ENCODE data around the gene IRF1.

The IRF1 gene

DNA sequence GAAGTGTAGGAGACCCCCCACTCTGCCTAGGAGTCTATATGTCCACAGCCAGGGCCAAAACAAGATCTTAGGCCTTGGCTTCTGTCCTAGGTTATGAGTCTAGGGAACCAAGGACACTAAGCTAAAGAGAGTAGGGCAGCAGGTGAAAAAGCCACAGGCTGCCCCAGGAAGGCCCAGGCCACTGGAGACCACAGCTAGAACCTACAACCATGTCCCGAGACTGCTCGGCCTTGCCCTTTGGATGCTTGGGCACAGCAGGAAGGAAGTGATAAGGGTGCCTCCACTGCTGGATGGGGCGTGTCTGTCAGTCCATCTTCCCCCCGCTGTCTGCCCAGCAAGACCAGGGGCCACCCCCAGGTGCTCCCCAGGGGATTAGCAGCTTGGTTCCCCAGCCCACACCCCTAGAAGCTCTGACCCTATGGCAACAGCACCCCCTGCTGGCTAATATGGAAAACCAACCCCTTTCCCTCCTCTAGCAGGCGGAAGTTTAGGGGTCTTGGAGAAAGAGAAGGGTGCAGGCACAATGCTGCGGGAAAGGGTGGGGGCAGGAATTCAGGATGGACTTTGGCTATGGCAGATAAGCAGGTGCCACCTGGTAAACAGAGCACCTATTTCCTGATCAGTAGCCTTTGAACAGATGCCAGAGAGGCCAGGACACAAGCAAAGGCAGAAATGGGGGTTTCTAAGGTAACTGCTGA is 10.5 kb upstream of the IRF1 start:
- DNase-seq (ENCODE audit: low spot score), result peak; percentile 58

DNA sequence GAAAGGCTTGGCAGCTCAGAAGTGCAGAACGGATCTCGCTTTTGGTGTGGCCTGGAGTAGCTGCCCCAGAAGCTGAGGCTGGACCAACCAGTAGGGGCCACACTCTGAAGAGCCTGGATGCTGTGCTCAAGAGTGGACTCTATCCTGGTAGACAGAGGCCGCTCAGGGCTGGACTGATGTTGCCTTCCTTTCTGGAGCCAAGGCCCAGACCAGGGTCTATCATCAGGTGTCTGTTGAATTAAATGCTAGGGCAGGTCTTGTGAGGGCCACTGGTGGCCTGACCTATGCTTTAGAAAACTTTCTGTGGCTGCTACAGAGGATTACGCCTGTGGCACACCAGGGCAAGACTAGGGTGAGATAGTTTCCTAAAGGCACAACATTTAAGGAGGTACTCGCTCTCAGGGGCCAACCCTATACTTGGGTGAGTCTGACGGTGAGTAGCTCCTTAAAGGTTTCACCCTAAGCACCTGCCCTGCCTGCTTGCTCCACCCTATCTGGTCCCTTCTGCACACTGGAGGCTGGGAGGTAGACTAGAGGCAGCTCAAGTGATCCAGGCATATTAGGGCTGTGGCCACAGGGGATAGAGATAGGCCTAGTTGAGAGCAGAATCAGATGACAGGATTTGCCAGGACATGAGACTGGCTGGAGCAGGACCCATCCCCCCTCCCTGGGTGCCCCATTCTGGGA is 9.8 kb upstream of the IRF1 start:
- no peak for DNase-seq (ENCODE audit: low spot score)

DNA sequence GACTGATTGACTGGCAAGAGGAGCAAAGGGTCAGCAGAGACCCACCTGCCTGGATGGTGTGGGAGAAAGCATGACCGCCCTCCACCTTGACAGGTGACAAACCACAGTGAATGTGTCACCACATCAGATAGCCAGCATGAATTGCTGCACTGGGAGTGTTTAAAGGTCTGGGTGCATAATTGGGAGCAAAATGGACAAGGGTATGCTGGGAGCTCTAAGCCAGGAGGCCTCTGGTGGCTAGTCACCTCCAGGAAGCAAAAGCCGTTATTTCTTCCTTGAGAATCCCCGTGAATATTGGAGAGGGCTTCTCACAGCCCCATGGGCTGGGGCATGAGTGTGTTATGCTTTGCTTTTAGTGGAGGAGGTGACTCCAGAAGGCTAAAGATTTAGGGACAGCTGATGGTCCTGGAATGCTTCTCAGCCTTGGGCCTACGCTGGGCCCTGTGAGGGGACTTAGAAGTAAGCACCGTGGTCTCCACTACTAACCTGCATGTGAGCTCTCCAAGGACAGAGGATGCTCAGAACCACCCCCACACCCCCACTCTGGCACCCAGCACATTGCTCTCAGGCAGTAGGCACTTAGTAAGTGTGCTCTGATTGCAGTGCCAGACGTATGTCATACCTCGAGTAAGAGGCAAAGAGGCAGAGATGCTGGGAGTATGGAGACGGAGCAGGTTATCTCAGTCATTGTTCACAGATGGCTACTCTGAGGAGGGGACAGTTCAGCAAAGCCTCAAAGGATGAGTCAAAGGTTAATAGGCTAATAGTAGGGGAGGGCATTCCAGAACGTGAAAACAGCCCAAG is 9.1 kb upstream of the IRF1 start:
- DNase-seq (ENCODE audit: low spot score), result no peak

DNA sequence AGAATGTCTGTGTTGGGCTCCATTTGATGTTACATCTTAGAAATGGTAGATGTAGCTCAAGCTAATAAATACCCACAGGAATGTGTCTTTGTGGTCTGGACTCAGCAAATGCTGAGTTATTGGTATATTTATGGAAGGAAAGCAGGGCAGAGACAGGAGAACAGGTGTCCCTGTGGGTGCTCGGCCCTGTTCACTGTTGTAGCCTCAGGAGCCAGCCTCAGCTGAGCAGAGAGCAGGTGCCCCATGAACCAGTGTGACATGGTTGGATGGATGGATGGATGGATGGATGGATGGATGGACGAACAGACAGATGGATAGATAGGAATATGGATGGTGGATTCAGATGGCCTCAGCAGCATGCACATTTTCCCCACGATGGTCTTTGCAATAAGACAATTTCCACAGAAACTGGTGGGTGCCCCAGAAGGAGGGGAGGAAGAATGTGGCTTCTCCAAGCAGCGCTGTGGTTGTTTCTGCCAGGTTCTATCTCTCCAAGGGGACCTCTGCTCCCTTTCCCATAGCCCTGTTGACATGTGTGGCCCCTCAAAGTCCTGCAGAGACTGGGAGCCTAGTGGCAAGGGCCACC is 8.2 kb upstream of the IRF1 start:
- no peak for DNase-seq (ENCODE audit: low spot score)

DNA sequence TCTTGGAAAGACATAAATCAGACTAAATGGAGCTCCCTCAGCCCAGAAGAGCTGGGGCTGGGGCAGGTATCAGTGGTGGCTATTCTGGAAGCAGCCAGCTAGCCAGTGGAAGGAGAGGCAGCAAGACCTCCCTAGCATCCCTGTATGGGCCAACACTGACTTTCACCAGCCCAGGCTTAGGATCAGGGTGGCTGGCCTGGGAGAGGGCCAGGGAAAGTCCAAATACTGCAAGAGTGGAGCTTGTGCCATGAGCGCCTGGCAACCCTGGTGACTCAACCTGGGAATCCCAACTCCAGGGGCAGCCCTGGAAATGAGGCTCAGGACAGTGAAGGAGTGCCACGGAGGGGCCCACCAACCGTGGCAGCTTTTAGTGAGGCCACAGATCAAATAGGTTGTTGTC is 7.6 kb upstream of the IRF1 start:
- DNase-seq (ENCODE audit: low spot score), result peak; percentile 20

DNA sequence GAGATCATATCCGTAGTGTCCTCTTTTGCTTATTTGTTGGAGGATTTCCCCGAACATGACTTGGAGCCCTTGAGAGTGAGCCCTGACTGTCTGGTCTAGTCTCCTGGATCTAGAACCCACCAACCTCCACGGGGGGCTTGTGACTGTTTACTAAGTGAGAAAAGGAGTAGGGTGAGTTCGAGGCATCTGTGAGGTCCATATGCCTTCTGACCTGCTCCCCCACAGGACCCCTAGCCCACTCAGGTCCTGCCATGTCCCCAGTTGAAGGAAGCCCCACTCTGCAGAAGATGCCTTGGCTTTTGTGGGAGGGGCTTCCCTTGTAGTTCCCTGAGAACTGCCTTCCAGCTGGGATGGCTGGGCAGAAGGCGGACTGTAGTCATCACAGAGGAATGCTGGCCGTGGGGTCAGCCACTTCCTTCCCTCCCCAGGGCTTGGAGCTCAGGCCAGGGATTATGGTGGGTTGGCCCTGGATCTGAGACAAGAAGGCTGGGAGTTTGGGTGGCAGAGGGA is 7.0 kb upstream of the IRF1 start:
- peak; percentile 84 for DNase-seq (ENCODE audit: low spot score)

DNA sequence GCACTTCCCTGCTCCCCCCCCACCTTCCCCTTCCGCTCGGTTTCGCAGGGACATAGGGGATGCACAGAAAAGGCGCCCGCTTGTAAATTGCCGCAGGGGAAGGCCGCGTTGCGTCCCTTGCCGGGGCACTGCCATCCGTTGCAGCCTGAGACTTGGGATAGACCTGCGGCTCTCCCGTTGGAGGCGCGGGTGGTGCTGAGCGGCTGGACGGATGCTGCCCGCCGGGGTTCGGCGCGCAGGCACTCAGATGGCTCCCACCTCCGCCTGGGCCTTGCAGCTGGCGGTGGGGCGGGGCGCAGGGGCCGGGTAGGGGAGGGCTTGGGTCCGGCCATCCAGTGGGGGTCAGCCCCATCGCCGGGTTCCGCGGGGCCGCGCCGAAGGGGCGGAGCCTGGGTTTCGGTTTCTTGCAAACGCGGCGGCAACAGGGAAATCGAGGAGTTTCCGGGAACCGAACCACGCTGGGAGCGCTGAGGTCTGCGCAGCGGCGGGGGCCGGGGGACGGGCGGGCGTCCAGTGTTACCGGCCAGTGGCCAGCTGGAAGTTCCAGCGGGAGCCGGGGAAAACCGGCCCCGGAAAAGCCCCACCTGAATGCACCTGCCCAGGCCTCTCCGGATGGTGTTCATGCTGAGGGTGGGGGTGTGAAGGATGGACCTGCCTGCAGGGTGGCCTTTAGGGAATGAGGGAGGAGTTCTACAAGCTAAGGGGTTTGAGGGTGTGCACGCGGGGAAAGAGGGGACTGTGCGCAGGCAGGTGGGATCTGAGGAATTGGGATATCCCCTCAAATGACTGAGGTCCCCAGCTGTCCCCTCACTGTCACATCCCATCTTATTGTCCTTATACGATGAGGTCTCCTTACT is 6.3 kb upstream of the IRF1 start:
- peak; percentile 86 for DNase-seq (ENCODE audit: low spot score)

DNA sequence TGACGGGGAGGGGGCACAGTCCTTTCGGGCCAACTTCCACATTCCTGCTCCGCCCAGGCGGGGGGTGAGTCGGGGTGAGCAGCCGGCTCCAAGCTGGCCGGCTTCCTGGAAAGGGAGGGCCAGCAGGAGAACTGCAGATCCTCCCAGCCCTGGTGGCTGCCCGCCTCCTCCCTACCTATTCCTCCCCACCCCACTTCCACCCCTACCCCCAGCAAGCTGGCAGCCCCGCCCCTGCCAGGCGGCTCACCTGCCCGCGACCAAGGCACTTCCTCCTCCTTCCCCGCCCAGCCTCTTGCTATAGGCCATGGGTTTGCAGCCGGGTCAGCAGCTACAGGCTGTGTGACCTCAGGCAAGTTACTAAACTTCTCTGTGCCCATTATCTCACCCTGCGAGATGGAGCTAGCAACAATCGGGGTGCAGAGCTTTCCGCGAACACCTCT is 5.6 kb upstream of the IRF1 start:
- peak; percentile 98 for DNase-seq (ENCODE audit: low spot score)

DNA sequence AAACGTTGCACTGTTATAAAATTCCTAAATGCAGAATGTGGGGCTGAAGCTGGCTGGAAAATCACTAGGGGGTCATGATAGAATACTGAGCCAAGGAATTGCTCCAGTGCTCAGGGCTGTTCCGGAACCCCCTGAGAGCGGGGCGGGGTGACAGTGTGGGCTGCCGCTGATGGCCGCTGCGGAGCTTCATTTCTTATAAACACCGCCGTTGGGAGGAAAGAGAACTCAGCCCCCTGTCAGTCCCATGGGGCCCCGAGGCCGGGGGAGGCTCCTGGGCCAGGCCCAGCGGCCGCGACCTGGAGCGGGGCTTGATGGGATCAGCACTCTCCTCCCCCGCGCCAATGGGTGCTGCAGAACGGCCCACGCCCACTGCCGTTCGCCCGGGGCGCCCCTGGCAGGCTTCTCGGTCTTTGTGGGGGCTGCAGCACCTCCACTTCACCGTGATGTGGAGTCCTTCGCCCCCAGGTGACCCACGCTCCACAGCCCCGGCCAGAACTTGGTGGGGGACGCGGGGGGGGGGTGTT is 5.2 kb upstream of the IRF1 start:
- DNase-seq (ENCODE audit: low spot score), result peak; percentile 81

DNA sequence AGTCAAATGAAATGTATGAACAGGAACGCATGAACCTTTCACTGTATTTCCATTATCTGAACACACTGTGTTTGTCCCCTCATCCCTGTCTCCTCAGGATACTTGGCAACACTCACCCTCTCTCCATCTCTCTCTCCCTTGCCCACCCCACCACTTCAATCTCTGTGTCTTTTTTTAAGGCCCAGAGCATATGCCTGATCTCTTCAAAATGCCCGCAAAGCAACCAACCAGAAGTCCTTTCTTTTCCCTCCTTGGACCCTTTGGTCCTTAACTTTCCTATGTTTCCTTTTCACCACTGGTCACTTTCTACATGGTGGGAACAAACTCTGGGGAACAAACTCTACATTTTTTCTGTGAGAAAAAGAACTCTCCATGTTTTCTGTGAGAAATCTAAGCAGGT is 3.2 kb upstream of the IRF1 start:
- DNase-seq (ENCODE audit: low spot score), result no peak

DNA sequence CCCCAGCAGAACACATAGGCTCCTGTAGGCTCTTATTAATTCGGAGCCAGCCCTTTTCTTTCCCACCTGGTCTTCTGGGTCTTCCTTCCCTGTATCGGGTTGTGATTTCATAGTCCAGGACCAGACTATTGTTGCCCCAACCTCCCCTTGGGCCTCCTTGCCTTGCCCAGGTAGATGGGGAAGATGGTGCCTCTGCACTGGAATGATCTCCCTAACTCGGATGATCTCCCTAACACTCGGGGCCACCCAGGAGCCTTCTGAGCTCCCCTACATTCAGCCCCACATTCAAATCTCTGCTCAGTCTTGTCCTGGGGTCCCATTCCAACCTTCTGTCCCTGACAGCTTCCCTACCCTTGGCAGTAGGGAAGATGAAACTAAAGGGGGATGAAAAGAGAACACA is 2.7 kb upstream of the IRF1 start:
- no peak for DNase-seq (ENCODE audit: low spot score)

DNA sequence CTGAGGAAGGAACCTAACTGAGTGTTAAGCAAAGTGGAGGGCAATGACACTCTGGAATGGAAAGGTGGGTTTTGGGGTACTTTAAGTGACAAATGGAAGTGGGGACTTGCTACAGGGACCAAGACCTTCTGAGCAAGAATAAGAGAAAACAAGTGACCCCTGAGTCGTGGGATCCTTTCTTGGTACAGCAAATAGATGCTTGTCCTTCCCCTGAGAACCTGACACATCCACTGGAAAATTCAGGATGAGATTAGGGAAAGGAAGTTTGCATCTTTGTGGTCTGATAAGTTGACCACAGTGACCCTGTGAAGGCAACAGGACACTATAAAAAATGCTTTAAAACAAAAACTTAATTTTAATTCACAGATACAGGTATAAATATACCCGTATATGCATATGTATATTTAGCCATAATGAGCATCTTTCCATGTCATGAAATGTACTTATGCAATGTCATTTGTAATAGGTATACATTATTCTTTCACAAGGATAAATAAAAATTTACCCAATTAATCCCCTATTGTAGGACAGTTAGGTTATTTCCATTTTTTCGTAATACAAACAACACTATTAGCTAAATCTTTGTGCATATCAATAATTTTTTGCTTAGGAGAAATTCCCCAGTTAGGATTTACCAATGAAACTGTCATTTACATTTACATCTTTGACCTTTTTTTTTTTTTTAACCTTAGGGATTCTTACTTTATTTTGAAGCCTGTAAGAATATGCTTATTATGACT is 2.0 kb upstream of the IRF1 start:
- no peak for DNase-seq (ENCODE audit: low spot score)

DNA sequence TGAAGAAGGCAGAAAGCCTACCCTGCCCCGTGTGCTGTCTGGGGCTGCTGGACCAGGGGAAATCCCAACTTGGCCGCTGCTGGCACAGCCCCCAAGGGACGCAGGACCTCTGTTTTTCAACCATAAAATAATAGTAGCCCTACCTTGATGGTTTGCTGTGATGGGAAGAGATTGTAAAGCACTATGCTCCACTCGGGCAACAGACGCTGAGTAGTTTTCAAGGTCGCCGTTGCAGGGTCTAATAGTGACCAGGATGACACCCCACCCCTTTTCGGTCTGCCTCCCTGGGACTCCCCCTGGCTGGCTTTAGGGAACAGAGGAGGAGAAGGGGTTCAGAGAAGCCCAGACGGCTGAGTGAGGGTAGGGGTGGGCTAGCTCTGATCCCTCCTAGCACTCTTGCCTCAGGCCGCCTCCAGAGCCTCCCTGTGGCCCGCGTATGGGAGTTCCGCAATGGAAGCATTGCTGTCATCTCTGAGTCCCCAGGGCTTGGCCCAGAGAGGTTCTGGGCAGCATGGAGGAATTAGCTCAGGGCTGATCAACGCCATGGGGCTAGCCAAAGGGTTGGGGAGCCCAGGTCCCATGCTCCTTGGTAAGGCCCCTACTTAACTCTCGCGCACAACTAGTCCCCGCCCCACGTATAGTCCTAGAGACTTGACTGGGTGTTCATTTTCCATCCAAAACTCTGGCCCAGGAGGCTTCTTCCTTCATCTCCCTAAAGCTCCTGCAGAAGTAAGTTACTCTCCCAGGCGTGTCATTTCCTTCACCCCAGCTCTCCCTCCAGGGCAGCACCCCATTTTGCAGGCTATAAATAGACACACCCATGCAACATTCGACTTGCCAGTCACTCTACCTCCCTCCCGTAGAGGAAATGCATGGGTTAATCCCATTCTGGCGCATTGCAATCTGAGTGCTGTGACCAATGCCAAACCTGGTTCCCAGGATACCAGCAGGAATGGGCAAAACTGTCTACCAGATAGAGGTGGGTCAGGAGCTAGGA is 1.1 kb upstream of the IRF1 start:
- DNase-seq (ENCODE audit: low spot score), result no peak

DNA sequence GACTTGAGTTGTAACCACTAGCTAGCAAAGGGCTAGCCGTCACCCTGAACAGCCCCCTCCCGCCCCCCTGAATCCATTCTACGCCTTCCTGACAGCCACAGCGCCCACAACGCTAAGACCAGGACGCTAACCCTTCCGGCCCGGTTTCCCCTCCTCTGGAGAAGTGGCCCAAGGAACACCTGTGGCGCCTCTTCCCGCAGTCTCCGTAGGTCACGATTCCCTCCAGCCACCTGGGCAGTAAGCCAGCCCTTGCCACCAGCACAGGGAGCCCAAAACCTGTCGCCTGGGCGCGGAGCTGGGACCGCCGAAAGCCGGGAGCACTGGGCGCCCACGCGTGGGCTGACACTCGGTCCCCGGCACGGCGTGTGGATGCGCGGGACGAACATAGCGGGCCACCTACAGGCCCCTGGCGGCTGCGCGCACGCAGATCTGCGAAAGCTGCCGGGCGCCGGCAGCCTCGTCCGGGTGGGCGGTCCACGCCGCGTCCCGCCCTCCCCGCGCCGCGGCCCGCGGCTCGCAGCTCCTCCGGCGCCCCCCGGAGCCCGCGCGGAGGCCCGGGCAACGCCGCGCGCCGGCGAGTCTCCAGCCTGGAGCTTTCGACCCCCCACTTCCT is 596 bp downstream of the IRF1 start:
- DNase-seq (ENCODE audit: low spot score), result peak; percentile 31

DNA sequence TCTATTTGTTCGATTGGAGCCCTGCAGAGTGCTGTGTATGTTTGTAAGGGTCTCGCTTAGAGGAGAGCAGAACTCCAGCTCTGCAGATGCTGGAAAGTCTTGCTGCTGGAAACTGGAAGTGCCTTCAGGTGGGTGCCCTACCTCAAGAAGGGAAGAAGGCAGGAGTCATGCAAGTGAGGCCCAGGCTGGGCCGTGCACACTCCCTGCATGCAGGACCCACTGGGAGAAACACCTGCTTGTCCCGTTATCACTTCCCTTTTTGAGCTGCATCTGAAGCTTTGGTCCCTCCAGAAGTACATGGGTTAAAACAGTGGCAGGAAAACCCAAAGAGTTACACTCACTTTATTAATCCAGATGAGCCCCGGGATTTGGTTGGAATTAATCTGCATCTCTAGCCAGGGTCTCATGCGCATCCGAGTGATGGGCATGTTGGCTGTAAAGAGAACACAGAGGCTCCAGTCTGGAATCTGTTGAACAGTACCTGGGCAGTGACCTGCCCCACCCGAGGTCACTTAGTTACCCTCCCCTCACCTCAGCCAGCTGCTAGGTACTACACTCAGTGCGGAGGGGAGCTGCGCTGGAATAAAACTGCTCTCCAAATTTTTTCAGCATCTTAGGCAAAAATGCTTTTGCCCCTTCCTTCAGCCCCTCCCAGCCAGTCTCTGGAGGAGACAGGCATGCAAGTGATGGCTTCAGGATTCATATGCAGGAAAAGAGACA is 1.4 kb downstream of the IRF1 start:
- no peak for DNase-seq (ENCODE audit: low spot score)

DNA sequence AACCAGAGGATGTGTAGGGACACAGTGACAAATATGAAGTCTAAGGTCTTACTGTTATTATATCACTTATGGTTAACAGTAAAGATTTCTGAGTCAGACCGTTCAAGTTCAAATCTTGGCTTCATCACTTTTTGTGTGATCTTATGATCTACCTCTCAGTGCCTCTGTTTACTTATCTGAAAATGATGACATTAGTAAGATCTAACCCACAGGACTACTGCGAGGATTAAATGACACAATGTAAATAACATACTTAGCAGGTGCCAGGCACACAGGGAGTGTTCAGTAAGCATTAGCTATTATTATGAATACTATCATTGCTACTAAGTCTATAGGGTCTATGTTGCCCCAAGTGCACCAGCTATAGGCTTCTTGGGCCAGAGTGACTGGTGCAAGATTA is 2.0 kb downstream of the IRF1 start:
- DNase-seq (ENCODE audit: low spot score), result no peak

DNA sequence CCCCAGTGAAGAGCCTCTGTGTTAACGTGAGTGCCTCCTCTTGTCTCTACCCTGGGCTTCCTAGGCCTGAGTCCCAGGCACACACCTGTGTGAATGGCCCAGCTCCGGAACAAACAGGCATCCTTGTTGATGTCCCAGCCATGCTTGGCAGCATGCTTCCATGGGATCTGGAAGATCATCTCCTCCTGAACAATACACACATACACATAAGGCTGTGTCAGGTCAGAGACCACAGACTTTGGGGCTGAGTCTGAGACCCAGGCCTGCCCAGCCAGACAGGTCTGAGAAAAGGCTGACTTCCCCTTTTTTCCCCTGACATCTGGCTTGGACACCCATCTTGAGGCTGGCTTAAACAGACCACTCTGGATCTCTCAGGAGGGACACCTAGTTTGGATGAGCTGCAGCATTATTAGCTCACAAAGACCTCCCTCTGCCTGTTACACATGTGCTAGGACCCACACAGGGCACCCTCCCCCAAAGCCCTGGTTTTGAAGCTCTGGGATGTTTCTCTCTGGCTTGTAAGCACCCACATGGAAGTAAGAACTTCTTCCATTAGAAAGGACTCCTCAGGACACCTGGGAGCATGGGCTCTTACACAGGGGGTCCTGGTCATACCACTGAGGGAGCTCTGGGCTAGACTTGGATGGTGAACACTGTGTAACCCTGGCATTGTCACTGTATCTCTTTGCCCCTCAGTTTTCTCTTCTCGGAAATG is 2.6 kb downstream of the IRF1 start:
- DNase-seq (ENCODE audit: low spot score), result no peak

DNA sequence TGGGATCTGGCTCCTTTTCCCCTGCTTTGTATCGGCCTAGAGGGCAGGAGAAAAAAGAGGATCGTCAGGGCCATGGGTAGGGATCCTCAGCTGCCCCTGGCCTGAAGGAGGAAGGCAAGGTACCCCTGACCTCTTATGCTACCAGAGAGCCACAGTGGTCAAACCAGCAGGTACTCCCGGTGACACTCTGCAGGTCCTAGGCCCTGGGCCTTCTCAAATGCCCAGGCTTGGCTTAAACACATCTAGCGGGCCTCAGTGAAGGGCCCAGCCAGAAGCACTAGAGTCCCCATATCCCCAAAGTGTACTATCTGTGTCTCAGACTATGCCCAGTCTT is 3.5 kb downstream of the IRF1 start:
- no peak for DNase-seq (ENCODE audit: low spot score)

Data from LoVo (cell line).